ENCODE results near the gene KCMF1.

- TF ChIP-seq EZH2 (IDR thresholded peaks at IDR 0.05; ENCODE audit: borderline replicate concordance): no peak
- no peak for TF ChIP-seq CTCF (IDR thresholded peaks at IDR 0.05; ENCODE audit: poor library complexity)
- TF ChIP-seq EZH2phosphoT487 (IDR thresholded peaks at IDR 0.05; ENCODE audit: low read depth, severe bottlenecking, unreplicated experiment): no peak
Observed at GRCh38 chr2:85018049-85018447, 47.1 kb downstream of the KCMF1 start.

Data from hepatocyte (in vitro differentiated cells).